HG02763 (cell line): ENCODE results near the gene PLCH2.
"Not testable (repeated sequence)": the region's sequence is repeated elsewhere in the genome, so short reads cannot be mapped to it uniquely, and the experiment has no call there.

Experiments used
- ATAC-seq: cut with Tn5 transposase; IDR thresholded peaks from one replicate; pipeline ENCODE4 v1.9.1; 2021; ENCODE audit warnings: mild to moderate bottlenecking, moderate library complexity; ENCODE audit not compliant: unreplicated experiment

The PLCH2 gene

GRCh38 chr1:2459102-2459753 lies 16.9 kb upstream of the PLCH2 start:
- not testable (repeated sequence) for ATAC-seq

- ATAC-seq: no peak
These were observed 16.3 kb upstream of the PLCH2 start for GRCh38 chr1:2459757-2460156.

- no peak for ATAC-seq
These were observed 15.9 kb upstream of the PLCH2 start for GRCh38 chr1:2460203-2460602.

- no peak for ATAC-seq
These were observed 14.9 kb upstream of the PLCH2 start for GRCh38 chr1:2460996-2461751.

GRCh38 chr1:2462819-2463218 lies 13.3 kb upstream of the PLCH2 start:
- ATAC-seq: no peak

- ATAC-seq: no peak
These were observed 12.7 kb upstream of the PLCH2 start for GRCh38 chr1:2463396-2463795.

GRCh38 chr1:2465371-2466269 lies 10.5 kb upstream of the PLCH2 start:
- ATAC-seq: no peak

GRCh38 chr1:2466270-2466665 lies 9.8 kb upstream of the PLCH2 start:
- no peak for ATAC-seq

- no peak for ATAC-seq
These were observed 9.0 kb upstream of the PLCH2 start for GRCh38 chr1:2466958-2467554.

- ATAC-seq: no peak
These were observed 8.0 kb upstream of the PLCH2 start for GRCh38 chr1:2468041-2468472.

- no peak for ATAC-seq
These were observed 7.5 kb upstream of the PLCH2 start for GRCh38 chr1:2468540-2468939.

GRCh38 chr1:2469103-2469940 lies 6.8 kb upstream of the PLCH2 start:
- ATAC-seq: no peak

GRCh38 chr1:2470290-2471158 lies 5.6 kb upstream of the PLCH2 start:
- no peak for ATAC-seq

GRCh38 chr1:2471159-2471471 lies 5.0 kb upstream of the PLCH2 start:
- no peak for ATAC-seq

- ATAC-seq: no peak
These were observed 4.5 kb upstream of the PLCH2 start for GRCh38 chr1:2471587-2472001.

GRCh38 chr1:2472109-2472508 lies 4.0 kb upstream of the PLCH2 start:
- no peak for ATAC-seq

- ATAC-seq: no peak
These were observed 3.4 kb upstream of the PLCH2 start for GRCh38 chr1:2472561-2473177.

- no peak for ATAC-seq
These were observed 2.9 kb upstream of the PLCH2 start for GRCh38 chr1:2473198-2473597.
